ENCODE measurements around the gene CDS2. TPM values are rescaled to one million over a fixed set of nuclear protein-coding genes. Genes with fewer than 3 reads are reported as not detected.

CDS2 gene
- total and polyA plus RNA-seq, 2 of the 13 experiments (the other 11 are each of a cell fraction or from before 2014, with no cell fraction given), result 81.3 to 153 TPM

GRCh38 chr20:5190444-5190843 lies 63.6 kb downstream of the CDS2 start:
- Histone ChIP-seq H3K4me1 (ENCODE audit: insufficient read depth, low read length) (peaks cover 11% of the 10 kb centered on the region; the same call in 1 of the 2 replicates), H3K36me3 (replicated peaks in 1 of 2; ENCODE audit: control insufficient read depth in 1 of 2, insufficient read depth in 2 of 2, low read length in 2 of 2) (peaks cover 31 to 80% of the 10 kb centered on the region in 2 experiments), H3K27ac (ENCODE audit: extremely low read length, insufficient read depth, low read length) (no peak overlapping the region), H3K4me2 (ENCODE audit: low read depth, low read length) (no peak overlapping the region), H3K4me3 (replicated peaks in 1 of 3; ENCODE audit: insufficient read depth in 1 of 3, low read depth in 2 of 3, low read length in 3 of 3) (no peak overlapping the region), H3K9ac (ENCODE audit: insufficient read depth, low read depth, low read length) (no peak overlapping the region), H2AFZ (ENCODE audit: low read length) (no peak overlapping the region), H3K79me2 (ENCODE audit: insufficient read depth, low read length) (no peaks in the 10 kb centered on the region), H3K27me3 (ENCODE audit: control insufficient read depth in 1 of 2, insufficient read depth in 2 of 2, low read length in 2 of 2) (no peaks in the 10 kb centered on the region), H4K20me1 (ENCODE audit: insufficient read depth, low read length) (no peaks in the 10 kb centered on the region), H3K9me3 (ENCODE audit: low read length) (no peaks in the 10 kb centered on the region)
- TF ChIP-seq ZBTB46 (CRISPR knock-in tag; IDR thresholded peaks at IDR 0.05; ENCODE audit: borderline replicate concordance), result no peak
- TF ChIP-seq BCLAF1 (IDR thresholded peaks at IDR 0.05), result no peak
- TF ChIP-seq CCDC6 (CRISPR knock-in tag; IDR thresholded peaks at IDR 0.05), result no peak
- TF ChIP-seq ZNF256 (CRISPR knock-in tag; conservative IDR thresholded peaks at IDR 0.05), result no peak
- no peak for TF ChIP-seq SKI (IDR thresholded peaks at IDR 0.05; ENCODE audit: partially characterized antibody)
- TF ChIP-seq MED8 (CRISPR knock-in tag; IDR thresholded peaks at IDR 0.05; ENCODE audit: insufficient replicate concordance), result no peak
- TF ChIP-seq TRAFD1 (CRISPR knock-in tag; IDR thresholded peaks at IDR 0.05; ENCODE audit: borderline replicate concordance), result no peak
- no peak for TF ChIP-seq CSRNP1 (CRISPR knock-in tag; IDR thresholded peaks at IDR 0.05)
- no peak for TF ChIP-seq MED1 (CRISPR knock-in tag; IDR thresholded peaks at IDR 0.05)
- CTCF ChIA-PET (ENCODE audit: low intra/inter-chr PET ratio, low total read pairs), result interaction anchor here (4.5 kb wide), 1 partner anchor 64 kb away, joined by 97 read pairs; the partner anchor contains the start of gene CDS2
- BruUV-seq (replicated peaks), result TSS peak; percentile 8
- intact Hi-C loops (cut with micrococcal nuclease; ENCODE audit: unreplicated experiment) (loop anchor here (5.0 kb wide), 1 partner anchor 438 kb away; no protein-coding TSS in a partner anchor), in situ Hi-C loops (cut with HindIII; ENCODE audit: extremely low pct_ligation_motif_present, low pct_unique_long_range_greater_than_20kb) (no loop called here)
- no peak for ATAC-seq
- POLR2A ChIA-PET, result interaction anchor here (1.0 to 5.0 kb wide), 3 partner anchors 65 to 79 kb away, joined by 3 to 73 read pairs (median 6); partner anchors contain the start of genes CDS2 and PCNA
- no peak for FAIRE-seq
- WGBS (ENCODE audit: low lambda C conversion rate), result 95% methylated on average over 3 of the region's 3 CpGs
- DNase-seq (ENCODE audit: low spot score), result no peak

Data from HepG2 (cell line).